ENCODE data around the gene ZNF326.

- TF ChIP-seq POLR2A (IDR thresholded peaks at IDR 0.05; ENCODE audit: low read depth, low read length): no peak
- no peak for TF ChIP-seq POLR2AphosphoS5 (IDR thresholded peaks at IDR 0.05; ENCODE audit: low read depth, low read length)
- TF ChIP-seq POU2F2 (IDR thresholded peaks at IDR 0.05; ENCODE audit: low read depth, low read length): no peak
- TF ChIP-seq TAF1 (IDR thresholded peaks at IDR 0.05; ENCODE audit: low read depth, low read length): no peak
Measured at GRCh38 chr1:89989099-89989498, 5.8 kb upstream of the ZNF326 start.
